T-helper 2 cell treated with Interferon-gamma antibody and Interleukin-4, amounts not matched to agents 5 μg/mL and 100 μg/mL, for 36 hours (primary cell): ENCODE data around the gene ATR.
"Not testable (repeated sequence)": the region's sequence is repeated elsewhere in the genome, so short reads cannot be mapped to it uniquely, and the experiment has no call there.

Experiments used
- DNase-seq: peaks from one replicate; pipeline ENCODE4 v3.0.0; 2021; ENCODE audit warnings: low spot score
- H3K27ac Mint-ChIP-seq: one replicate; pipeline ENCODE4 v1.8.0; 2021; ENCODE audit warnings: mild to moderate bottlenecking, mixed read lengths
- H3K27me3 Mint-ChIP-seq: one replicate; pipeline ENCODE4 v1.8.0; 2021; ENCODE audit warnings: low read depth, mixed read lengths
- H3K36me3 Mint-ChIP-seq: one replicate; pipeline ENCODE4 v1.8.0; 2021; ENCODE audit warnings: low read depth, mixed read lengths
- H3K4me1 Mint-ChIP-seq: one replicate; pipeline ENCODE4 v1.8.0; 2021; ENCODE audit warnings: low read depth, mixed read lengths
- H3K4me3 Mint-ChIP-seq: one replicate; pipeline ENCODE4 v1.8.0; 2022; ENCODE audit warnings: mild to moderate bottlenecking, moderate library complexity, mixed read lengths
- H3K9me3 Mint-ChIP-seq: one replicate; pipeline ENCODE4 v1.8.0; 2021; ENCODE audit warnings: mixed read lengths

The ATR gene

GRCh38 chr3:142576792-142577191 lies 1.7 kb downstream of the ATR start:
- peak overlapping the region; percentile 98 for H3K4me3 Mint-ChIP-seq
- peaks cover 33% of the 10 kb centered on the region for H3K4me1 Mint-ChIP-seq
- H3K36me3 Mint-ChIP-seq, result peaks cover 8% of the 10 kb centered on the region
- peak overlapping the region; percentile 60 for H3K27ac Mint-ChIP-seq
- peaks cover 2% of the 10 kb centered on the region for H3K27me3 Mint-ChIP-seq
- no peaks in the 10 kb centered on the region for H3K9me3 Mint-ChIP-seq
- no peak for DNase-seq

GRCh38 chr3:142574665-142575064 lies 3.9 kb downstream of the ATR start:
- Mint-ChIP-seq H3K9me3 (no peaks in the 10 kb centered on the region), H3K36me3 (peaks cover 16% of the 10 kb centered on the region), H3K27me3 (no peaks in the 10 kb centered on the region), H3K4me1 (peaks cover 32% of the 10 kb centered on the region), H3K27ac (no peak overlapping the region), H3K4me3 (no peak overlapping the region)
- no peak for DNase-seq

DNA sequence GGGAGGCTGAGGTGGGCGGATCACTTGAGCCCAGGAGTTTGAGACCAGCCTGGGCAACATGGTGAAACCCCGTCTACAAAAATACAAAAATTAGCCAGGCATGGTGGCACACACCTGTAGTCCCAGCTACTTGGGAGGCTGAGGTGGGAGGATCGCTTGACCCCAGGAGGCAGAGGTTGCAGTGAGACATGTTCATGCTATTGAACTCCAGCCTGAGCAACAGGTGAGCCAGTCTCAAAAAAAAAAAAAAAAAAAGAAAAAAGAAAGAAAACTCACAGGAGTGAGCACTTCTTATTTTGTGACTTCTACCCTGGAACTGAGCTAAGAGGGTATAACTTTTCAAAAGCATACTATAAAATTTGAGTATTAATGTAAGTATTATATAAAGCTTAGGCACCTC lies 4.3 kb downstream of the ATR start:
- H3K27ac Mint-ChIP-seq, DNase-seq, H3K9me3 Mint-ChIP-seq, H3K27me3 Mint-ChIP-seq, H3K4me3 Mint-ChIP-seq: not testable (repeated sequence)
- Mint-ChIP-seq H3K4me1 (peaks cover 30% of the 10 kb centered on the region), H3K36me3 (peaks cover 16% of the 10 kb centered on the region)

DNA sequence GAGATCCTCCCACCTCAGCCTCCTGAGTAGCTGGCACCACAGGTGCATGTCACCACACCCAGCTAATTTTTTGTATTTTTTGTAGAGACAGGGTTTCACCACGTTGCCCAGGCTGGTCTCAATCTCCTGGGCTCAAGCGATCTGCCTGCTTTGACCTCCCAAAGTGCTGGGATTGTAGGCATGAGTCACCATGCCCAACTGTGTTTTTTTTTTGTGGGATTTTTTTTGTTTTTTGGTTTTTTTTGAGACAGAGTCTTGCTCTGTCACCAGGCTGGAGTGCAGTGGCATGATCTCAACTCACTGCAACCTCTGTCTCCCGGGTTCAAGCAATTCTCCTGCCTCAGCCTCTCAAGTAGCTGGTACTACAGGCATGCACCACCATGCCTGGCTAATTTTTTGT lies 9.1 kb downstream of the ATR start:
- not testable (repeated sequence) for H3K4me3 Mint-ChIP-seq, H3K9me3 Mint-ChIP-seq, DNase-seq, H3K27ac Mint-ChIP-seq, H3K4me1 Mint-ChIP-seq, H3K27me3 Mint-ChIP-seq
- peaks cover 26% of the 10 kb centered on the region for H3K36me3 Mint-ChIP-seq

DNA sequence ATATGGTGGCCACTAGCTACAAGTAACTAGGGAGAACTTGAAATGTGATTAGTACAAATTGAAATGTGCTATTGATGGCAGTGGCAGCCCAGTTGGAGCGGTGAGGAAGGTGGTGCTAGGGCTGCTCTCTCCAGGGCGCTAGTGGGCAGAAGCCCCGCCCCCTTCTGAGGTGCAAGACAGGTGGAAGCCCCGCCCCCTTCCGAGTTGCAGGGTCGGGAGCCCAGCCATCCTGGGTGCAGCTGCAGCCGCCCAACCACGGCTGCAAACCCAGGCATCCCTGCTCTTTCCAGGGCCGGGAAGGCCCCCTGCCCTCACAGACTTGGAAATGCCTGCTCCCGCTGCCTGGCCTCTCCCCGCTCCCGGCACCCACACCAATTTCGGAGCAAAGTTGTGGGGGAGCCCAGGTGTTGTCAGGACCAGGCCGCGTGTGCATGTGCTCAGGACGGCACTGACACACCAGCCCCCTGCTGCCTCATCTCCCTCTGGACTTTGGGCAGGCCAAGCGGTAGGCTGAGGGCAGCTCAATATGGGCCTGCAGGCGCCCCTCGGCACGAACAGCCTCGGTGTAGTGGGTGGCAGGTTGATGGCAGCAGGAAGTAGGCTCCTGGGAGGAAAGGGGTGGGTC lies 10.0 kb downstream of the ATR start:
- H3K36me3 Mint-ChIP-seq, result peaks cover 29% of the 10 kb centered on the region
- no peak overlapping the region for H3K4me3 Mint-ChIP-seq
- H3K9me3 Mint-ChIP-seq, result no peaks in the 10 kb centered on the region
- no peak overlapping the region for H3K27ac Mint-ChIP-seq
- H3K4me1 Mint-ChIP-seq, result peaks cover 6% of the 10 kb centered on the region
- no peak for DNase-seq
- H3K27me3 Mint-ChIP-seq, result no peaks in the 10 kb centered on the region

DNA sequence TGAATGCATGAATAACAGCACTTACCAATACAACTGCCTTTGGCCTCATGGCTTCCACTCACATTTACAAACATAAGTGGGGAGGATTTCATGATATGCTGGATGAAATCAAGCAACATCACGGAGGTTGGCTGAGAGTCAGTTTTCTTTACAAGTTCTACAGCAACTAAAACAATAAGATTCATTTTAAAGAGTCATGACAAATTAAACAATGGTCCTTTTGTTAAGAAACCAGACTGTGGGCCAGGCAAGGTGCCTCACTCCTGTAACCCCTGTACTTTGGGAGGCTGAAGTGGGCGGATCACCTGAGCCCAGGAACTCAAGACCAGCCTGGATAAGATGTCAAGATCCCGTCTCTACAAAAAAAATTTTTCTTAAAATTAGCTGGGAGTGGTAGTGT lies 12.4 kb downstream of the ATR start:
- DNase-seq, result no peak
- Mint-ChIP-seq H3K9me3 (no peaks in the 10 kb centered on the region), H3K27ac (no peak overlapping the region), H3K27me3 (no peaks in the 10 kb centered on the region), H3K4me3 (no peak overlapping the region), H3K36me3 (peaks cover 37% of the 10 kb centered on the region), H3K4me1 (peaks cover 7% of the 10 kb centered on the region)

DNA sequence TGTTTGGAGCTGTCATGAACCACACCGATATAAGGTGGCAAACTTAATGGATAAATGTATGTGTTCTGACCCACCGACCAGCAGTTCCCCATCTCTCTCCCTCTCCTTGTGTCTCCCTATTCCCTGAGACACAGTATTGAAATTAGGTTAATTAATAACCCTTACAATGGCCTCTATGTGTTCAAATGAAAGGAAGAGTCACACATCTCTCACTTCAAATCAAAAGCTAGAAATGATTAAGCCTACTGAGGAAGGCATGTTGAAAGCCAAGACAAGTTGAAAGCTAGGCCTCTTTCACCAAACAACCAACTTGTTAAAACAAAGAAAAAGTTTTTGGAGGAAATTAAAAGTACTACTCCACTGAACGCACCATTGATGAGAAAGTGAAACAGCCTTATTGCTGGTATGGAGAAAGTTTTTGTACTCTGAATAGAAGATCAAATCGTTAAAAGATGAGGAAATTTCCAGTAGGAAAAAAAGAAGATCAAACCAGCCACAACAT lies 15.0 kb downstream of the ATR start:
- no peaks in the 10 kb centered on the region for H3K9me3 Mint-ChIP-seq
- H3K36me3 Mint-ChIP-seq, result peaks cover 37% of the 10 kb centered on the region
- peak overlapping the region; percentile 55 for H3K27ac Mint-ChIP-seq

DNA sequence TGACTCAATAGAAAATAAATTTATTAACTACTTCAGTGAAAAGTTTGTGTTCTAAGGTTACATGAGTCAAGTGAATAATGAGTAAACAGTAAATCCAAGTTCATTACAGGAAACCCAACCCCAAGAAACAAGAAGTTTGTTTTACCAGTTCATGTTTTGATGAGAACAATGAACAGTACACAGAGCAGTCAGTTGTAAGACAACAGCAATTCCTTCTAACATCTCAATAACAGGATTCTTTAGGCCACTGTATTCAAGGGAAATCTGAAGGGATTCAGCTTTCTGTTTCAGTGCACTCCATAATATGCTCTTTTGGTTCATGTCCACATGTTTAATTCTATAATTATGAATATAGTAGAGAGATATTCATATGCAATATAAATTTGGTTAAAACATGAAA lies 18.4 kb downstream of the ATR start:
- H3K36me3 Mint-ChIP-seq, result peaks cover 42% of the 10 kb centered on the region
- H3K27me3 Mint-ChIP-seq, result no peaks in the 10 kb centered on the region
- peaks cover 7% of the 10 kb centered on the region for H3K4me1 Mint-ChIP-seq
- H3K9me3 Mint-ChIP-seq, result no peaks in the 10 kb centered on the region
- H3K27ac Mint-ChIP-seq, result no peak overlapping the region
- DNase-seq, result no peak
- H3K4me3 Mint-ChIP-seq, result no peak overlapping the region

More for the DNA sequence above, 15.0 kb downstream of the ATR start:
- Mint-ChIP-seq H3K4me1 (peaks cover 7% of the 10 kb centered on the region), H3K27me3 (no peaks in the 10 kb centered on the region), H3K4me3 (no peak overlapping the region)
- DNase-seq, result no peak

GRCh38 chr3:142553741-142554140 lies 24.8 kb downstream of the ATR start:
- H3K36me3 Mint-ChIP-seq, result peaks cover 55% of the 10 kb centered on the region
- H3K4me3 Mint-ChIP-seq, result no peak overlapping the region
- no peaks in the 10 kb centered on the region for H3K4me1 Mint-ChIP-seq
- no peak overlapping the region for H3K27ac Mint-ChIP-seq
- DNase-seq, result no peak
- no peaks in the 10 kb centered on the region for H3K27me3 Mint-ChIP-seq
- H3K9me3 Mint-ChIP-seq, result peaks cover 11% of the 10 kb centered on the region

GRCh38 chr3:142552579-142552978 lies 26.0 kb downstream of the ATR start:
- peaks cover 55% of the 10 kb centered on the region for H3K36me3 Mint-ChIP-seq
- not testable (repeated sequence) for DNase-seq, H3K4me3 Mint-ChIP-seq, H3K27ac Mint-ChIP-seq, H3K27me3 Mint-ChIP-seq, H3K4me1 Mint-ChIP-seq
- H3K9me3 Mint-ChIP-seq, result peaks cover 11% of the 10 kb centered on the region

GRCh38 chr3:142549986-142550385 lies 28.5 kb downstream of the ATR start:
- H3K27ac Mint-ChIP-seq, result no peak overlapping the region
- H3K4me1 Mint-ChIP-seq, result no peaks in the 10 kb centered on the region
- H3K4me3 Mint-ChIP-seq, result no peak overlapping the region
- DNase-seq, result no peak
- peaks cover 40% of the 10 kb centered on the region for H3K36me3 Mint-ChIP-seq
- peaks cover 11% of the 10 kb centered on the region for H3K9me3 Mint-ChIP-seq
- no peaks in the 10 kb centered on the region for H3K27me3 Mint-ChIP-seq

DNA sequence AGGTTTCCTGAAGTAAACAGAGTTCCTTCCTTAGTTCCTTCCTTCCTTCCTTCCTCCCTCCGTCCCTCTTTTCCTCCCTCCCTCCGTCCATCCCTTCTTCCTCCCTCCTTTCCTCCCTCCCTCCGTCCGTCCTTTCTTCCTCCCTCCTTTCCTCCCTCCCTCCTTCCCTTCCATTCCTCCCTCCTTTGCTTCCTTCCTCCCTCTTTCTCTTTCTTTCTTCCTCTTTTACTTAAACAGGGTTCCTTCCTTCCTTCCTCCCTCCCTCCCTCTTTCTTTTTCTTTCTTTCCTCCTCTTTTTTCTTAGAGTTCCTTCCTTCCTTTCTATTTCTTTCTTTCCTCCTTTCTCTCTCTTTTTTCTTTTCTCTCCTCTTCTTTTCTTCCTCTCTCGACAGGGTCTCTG lies 35.2 kb downstream of the ATR start:
- Mint-ChIP-seq H3K27ac (peak overlapping the region; percentile 28), H3K4me1 (no peaks in the 10 kb centered on the region), H3K4me3 (no peak overlapping the region), H3K36me3 (peaks cover 15% of the 10 kb centered on the region), H3K9me3 (no peaks in the 10 kb centered on the region), H3K27me3 (no peaks in the 10 kb centered on the region)
- no peak for DNase-seq

DNA sequence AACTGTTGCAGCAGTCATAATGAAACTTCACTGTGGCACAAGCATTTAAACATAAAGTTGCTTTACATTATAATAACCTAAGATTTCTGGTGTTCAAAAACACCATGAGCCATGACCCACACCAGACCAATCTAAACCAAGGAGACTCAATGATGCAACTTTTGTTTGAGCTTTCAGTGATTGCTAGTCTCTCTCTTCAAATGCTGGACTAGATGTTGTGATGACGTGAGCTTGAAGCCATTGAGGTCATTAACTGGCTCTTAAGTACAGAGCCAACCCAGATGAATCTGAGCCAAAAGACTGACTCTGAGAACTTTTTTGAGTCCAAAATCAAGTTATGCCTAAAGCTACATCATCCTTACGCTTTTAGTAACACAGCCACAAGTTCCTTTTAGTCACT lies 36.5 kb downstream of the ATR start:
- H3K36me3 Mint-ChIP-seq, result peaks cover 18% of the 10 kb centered on the region
- no peaks in the 10 kb centered on the region for H3K27me3 Mint-ChIP-seq
- no peak overlapping the region for H3K27ac Mint-ChIP-seq
- no peaks in the 10 kb centered on the region for H3K9me3 Mint-ChIP-seq
- H3K4me3 Mint-ChIP-seq, result no peak overlapping the region
- no peaks in the 10 kb centered on the region for H3K4me1 Mint-ChIP-seq
- DNase-seq, result no peak

GRCh38 chr3:142536519-142536918 lies 42.0 kb downstream of the ATR start:
- Mint-ChIP-seq H3K9me3 (peaks cover 9% of the 10 kb centered on the region), H3K4me3 (no peak overlapping the region), H3K36me3 (peaks cover 33% of the 10 kb centered on the region), H3K27me3 (no peaks in the 10 kb centered on the region), H3K4me1 (no peaks in the 10 kb centered on the region), H3K27ac (no peak overlapping the region)
- DNase-seq, result no peak

GRCh38 chr3:142534543-142534942 lies 44.0 kb downstream of the ATR start:
- H3K4me1 Mint-ChIP-seq, result peaks cover 7% of the 10 kb centered on the region
- no peaks in the 10 kb centered on the region for H3K27me3 Mint-ChIP-seq
- no peak for DNase-seq
- H3K27ac Mint-ChIP-seq, result no peak overlapping the region
- peaks cover 38% of the 10 kb centered on the region for H3K36me3 Mint-ChIP-seq
- H3K9me3 Mint-ChIP-seq, result peaks cover 9% of the 10 kb centered on the region
- H3K4me3 Mint-ChIP-seq, result no peak overlapping the region
